Suppressor macrophage (primary cell): ENCODE measurements around the gene RBMY1B.
"Not testable (repeated sequence)": the region's sequence is repeated elsewhere in the genome, so short reads cannot be mapped to it uniquely, and the experiment has no call there.

ENCODE experiments used
- DNase-seq, 4 experiments: peaks; one replicate each; pipeline ENCODE4 v3.0.0-alpha.2; 2020 to 2022
- total RNA-seq, 17 experiments: gene quantifications; one replicate each; lab custom pipeline; 2026; ENCODE audit warnings: mixed read lengths in 6 of 17, inconsistent platforms in 3 of 17; lab: John Stamatoyannopoulos, UW

The RBMY1B gene
- 0 reads per million in 17 experiments for total RNA-seq

GRCh38 chrY:21511038-21511437 is at the start of gene RBMY1B:
RBMY1B (plus strand) TSS chrY:21511338; CDS start chrY:21513351, 2,013 bp downstream.
- DNase-seq, result not testable (repeated sequence)

GRCh38 chrY:21462915-21463314 is 48.2 kb upstream of the RBMY1B start:
- not testable (repeated sequence) for DNase-seq

GRCh38 chrY:21482967-21483366 is 28.2 kb upstream of the RBMY1B start:
- DNase-seq, result no peak

- DNase-seq, result not testable (repeated sequence)
Measured at GRCh38 chrY:21534579-21534978, 23.4 kb downstream of the RBMY1B start, which contains the start of gene RBMY1A1. RBMY1A1 (plus strand) TSS chrY:21534879; CDS start chrY:21536892, 2,013 bp downstream.

- DNase-seq, result not testable (repeated sequence)
Measured at GRCh38 chrY:21559316-21559984, 48.3 kb downstream of the RBMY1B start.
